ENCODE data around the gene SLIT3. TPM values are rescaled to one million over a fixed set of nuclear protein-coding genes. Genes with fewer than 3 reads are reported as not detected.

SLIT3 gene
- total RNA-seq, 2 experiments from 2014 or later = not detected

DNA sequence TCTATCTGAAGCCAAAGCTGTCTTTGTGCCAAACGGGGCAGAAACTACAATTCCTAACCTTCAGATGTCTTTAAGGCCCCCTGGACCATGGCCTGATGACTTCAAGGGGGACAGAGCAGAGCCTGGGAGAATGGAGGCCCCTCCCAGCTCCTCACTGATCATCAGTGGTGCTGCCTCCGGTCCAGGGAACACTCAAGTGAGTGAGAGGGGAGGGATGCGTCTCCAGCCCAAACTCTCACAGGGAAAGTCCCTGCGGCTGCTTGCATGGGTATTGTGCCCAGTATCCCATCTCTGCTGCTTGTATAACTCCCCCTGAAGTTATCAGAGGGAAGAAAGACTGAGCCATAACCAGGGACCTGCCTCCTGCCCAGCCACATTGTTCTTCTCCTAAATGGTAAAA lies 490.3 kb downstream of the SLIT3 start:
- ChIA-PET CTCF (no interaction called here), POLR2A (no interaction called here)
- Histone ChIP-seq H3K4me1 (ENCODE audit: insufficient read depth, low read length) (no peaks in the 10 kb centered on the region), H3K4me3 (ENCODE audit: low read length) (no peak overlapping the region), H3K27me3 (ENCODE audit: control insufficient read depth in 1 of 2, insufficient read depth in 2 of 2, low read length in 2 of 2) (no peaks in the 10 kb centered on the region), H3K36me3 (ENCODE audit: insufficient read depth, low read length) (no peaks in the 10 kb centered on the region), H3K9me3 (ENCODE audit: control insufficient read depth in 1 of 2, insufficient read depth in 1 of 2, low read length in 2 of 2) (no peaks in the 10 kb centered on the region), H3K27ac (ENCODE audit: low read depth in 1 of 2, low read length in 2 of 2) (no peak overlapping the region)
- Mint-ChIP-seq H3K4me3 (no peak overlapping the region), H3K27ac (no peak overlapping the region), H3K9me3 (no peaks in the 10 kb centered on the region), H3K4me1 (ENCODE audit: low read depth) (no peaks in the 10 kb centered on the region), H3K27me3 (no peaks in the 10 kb centered on the region), H3K36me3 (ENCODE audit: low read depth) (no peaks in the 10 kb centered on the region)
- DNase-seq (no peak), ATAC-seq (ENCODE audit: poor library complexity) (no peak)
- TF ChIP-seq, protein P1, sequence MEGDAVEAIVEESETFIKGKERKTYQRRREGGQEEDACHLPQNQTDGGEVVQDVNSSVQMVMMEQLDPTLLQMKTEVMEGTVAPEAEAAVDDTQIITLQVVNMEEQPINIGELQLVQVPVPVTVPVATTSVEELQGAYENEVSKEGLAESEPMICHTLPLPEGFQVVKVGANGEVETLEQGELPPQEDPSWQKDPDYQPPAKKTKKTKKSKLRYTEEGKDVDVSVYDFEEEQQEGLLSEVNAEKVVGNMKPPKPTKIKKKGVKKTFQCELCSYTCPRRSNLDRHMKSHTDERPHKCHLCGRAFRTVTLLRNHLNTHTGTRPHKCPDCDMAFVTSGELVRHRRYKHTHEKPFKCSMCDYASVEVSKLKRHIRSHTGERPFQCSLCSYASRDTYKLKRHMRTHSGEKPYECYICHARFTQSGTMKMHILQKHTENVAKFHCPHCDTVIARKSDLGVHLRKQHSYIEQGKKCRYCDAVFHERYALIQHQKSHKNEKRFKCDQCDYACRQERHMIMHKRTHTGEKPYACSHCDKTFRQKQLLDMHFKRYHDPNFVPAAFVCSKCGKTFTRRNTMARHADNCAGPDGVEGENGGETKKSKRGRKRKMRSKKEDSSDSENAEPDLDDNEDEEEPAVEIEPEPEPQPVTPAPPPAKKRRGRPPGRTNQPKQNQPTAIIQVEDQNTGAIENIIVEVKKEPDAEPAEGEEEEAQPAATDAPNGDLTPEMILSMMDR (IDR thresholded peaks at IDR 0.05) = no peak
- intact Hi-C loops (cut with DNase I, micrococcal nuclease) = no loop called here

DNA sequence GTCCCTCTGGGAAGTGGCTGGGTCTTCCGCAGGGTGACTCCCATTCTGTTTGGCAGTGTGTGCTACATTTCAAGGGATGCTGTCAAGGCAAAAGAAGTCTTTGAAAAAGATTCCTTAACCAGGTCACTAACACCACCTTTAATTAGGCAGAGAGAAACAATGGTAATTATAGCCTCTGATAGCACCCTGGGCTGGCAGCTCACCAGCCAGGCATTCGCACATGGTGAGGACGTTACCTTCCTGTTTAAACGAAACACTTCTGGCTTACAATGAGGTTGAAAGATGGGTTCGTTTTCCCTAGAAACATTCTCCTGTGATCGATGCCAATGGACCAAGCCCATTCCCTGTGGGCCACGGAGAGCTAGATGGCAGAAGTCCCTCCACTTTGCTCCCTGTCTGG lies 491.7 kb downstream of the SLIT3 start:
- no peaks in the 10 kb centered on the region for H3K4me1 Mint-ChIP-seq (ENCODE audit: low read depth)
- no peak overlapping the region for H3K4me3 Mint-ChIP-seq
- H3K27me3 Mint-ChIP-seq = no peaks in the 10 kb centered on the region
- no peak overlapping the region for H3K27ac Mint-ChIP-seq
- H3K36me3 Mint-ChIP-seq (ENCODE audit: low read depth) = no peaks in the 10 kb centered on the region
- intact Hi-C loops (cut with DNase I, micrococcal nuclease) = no loop called here
- Histone ChIP-seq H3K9me3 (ENCODE audit: control insufficient read depth in 1 of 2, insufficient read depth in 1 of 2, low read length in 2 of 2) (no peaks in the 10 kb centered on the region), H3K27me3 (ENCODE audit: control insufficient read depth in 1 of 2, insufficient read depth in 2 of 2, low read length in 2 of 2) (no peaks in the 10 kb centered on the region), H3K36me3 (ENCODE audit: insufficient read depth, low read length) (no peaks in the 10 kb centered on the region), H3K4me1 (ENCODE audit: insufficient read depth, low read length) (no peaks in the 10 kb centered on the region), H3K27ac (ENCODE audit: low read depth in 1 of 2, low read length in 2 of 2) (no peak overlapping the region), H3K4me3 (ENCODE audit: low read length) (no peak overlapping the region)
- DNase-seq = no peak
- ATAC-seq (ENCODE audit: poor library complexity) = no peak
- H3K9me3 Mint-ChIP-seq = no peaks in the 10 kb centered on the region
- ChIA-PET POLR2A (no interaction called here), CTCF (no interaction called here)
- TF ChIP-seq, protein P1 (IDR thresholded peaks at IDR 0.05) = no peak

DNA sequence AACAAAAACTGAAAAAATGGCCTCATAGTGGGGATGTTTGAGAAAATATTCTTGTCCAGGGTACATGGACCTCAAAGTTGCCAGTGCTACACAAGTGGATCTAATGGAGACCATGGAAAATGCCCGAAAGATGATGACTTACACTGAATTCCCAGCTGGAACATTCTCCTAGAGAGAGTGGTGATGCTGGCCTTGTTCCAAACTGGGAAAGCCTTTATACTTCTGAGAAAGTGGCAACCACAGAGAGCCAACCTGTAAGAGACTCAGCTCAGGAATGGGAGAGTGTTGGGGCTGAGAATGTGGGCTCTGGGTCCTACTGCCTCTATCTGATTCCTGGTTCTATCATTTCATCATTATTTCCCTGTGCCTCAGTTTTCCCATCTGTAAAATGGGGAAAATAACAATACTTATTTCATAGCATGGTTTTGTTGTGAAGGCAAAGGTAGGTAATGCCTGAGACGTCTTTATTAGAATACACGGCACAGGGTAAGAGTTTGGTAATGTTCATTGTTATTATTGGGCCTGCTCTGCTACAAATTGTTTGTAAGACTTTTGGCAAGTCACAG lies 492.8 kb downstream of the SLIT3 start:
- H3K27me3 ChIP-seq (ENCODE audit: control insufficient read depth in 1 of 2, insufficient read depth in 2 of 2, low read length in 2 of 2) = no peaks in the 10 kb centered on the region
- ChIA-PET CTCF (no interaction called here), POLR2A (no interaction called here)
- H3K27ac Mint-ChIP-seq = no peak overlapping the region
- ATAC-seq (ENCODE audit: poor library complexity) (no peak), DNase-seq (no peak)
- no peak overlapping the region for H3K4me3 Mint-ChIP-seq
- no peak overlapping the region for H3K27ac ChIP-seq (ENCODE audit: low read depth in 1 of 2, low read length in 2 of 2)
- H3K9me3 ChIP-seq (ENCODE audit: control insufficient read depth in 1 of 2, insufficient read depth in 1 of 2, low read length in 2 of 2) = no peaks in the 10 kb centered on the region
- H3K4me1 Mint-ChIP-seq (ENCODE audit: low read depth) = no peaks in the 10 kb centered on the region
- H3K4me3 ChIP-seq (ENCODE audit: low read length) = no peak overlapping the region
- no peaks in the 10 kb centered on the region for H3K4me1 ChIP-seq (ENCODE audit: insufficient read depth, low read length)
- H3K27me3 Mint-ChIP-seq = no peaks in the 10 kb centered on the region
- H3K36me3 Mint-ChIP-seq (ENCODE audit: low read depth) = no peaks in the 10 kb centered on the region
- TF ChIP-seq, protein P1 (IDR thresholded peaks at IDR 0.05) = no peak
- no peaks in the 10 kb centered on the region for H3K9me3 Mint-ChIP-seq
- intact Hi-C loops (cut with DNase I, micrococcal nuclease) = no loop called here
- H3K36me3 ChIP-seq (ENCODE audit: insufficient read depth, low read length) = no peaks in the 10 kb centered on the region
